Astrocyte (in vitro differentiated cells and primary cell): ENCODE measurements around the gene KIAA0408. TPM values are rescaled to one million over a fixed set of nuclear protein-coding genes. Genes with fewer than 3 reads are reported as not detected.

ENCODE experiments used
- DNase-seq: peaks from one replicate; pipeline ENCODE4 v3.0.0-alpha.2; 2010; ENCODE audit warnings: low read depth
- FAIRE-seq: peaks from 2 replicates; lab custom pipeline; 2011; peaks lifted over from hg19 to GRCh38; lab: Jason Lieb, UNC
- H2AFZ ChIP-seq: 2 replicates; pipeline ENCODE4 v1.6.0; 2012; ENCODE audit warnings: low read depth, low read length, inconsistent platforms
- H3K27ac ChIP-seq: 2 replicates; pipeline ENCODE4 v1.5.1; 2011; ENCODE audit warnings: low read depth, low read length, inconsistent platforms
- H3K27me3 ChIP-seq: 2 replicates; pipeline ENCODE4 v1.6.0; 2011; ENCODE audit warnings: low read length, inconsistent platforms; ENCODE audit not compliant: insufficient read depth
- H3K36me3 ChIP-seq: 2 replicates; pipeline ENCODE4 v1.5.1; 2011; ENCODE audit warnings: low read length, inconsistent platforms; ENCODE audit not compliant: insufficient read depth
- H3K4me1 ChIP-seq: 2 replicates; pipeline ENCODE4 v1.5.1; 2011; ENCODE audit warnings: low read length, inconsistent platforms; ENCODE audit not compliant: insufficient read depth
- H3K4me2 ChIP-seq: 2 replicates; pipeline ENCODE4 v1.6.0; 2012; ENCODE audit warnings: low read length, inconsistent platforms
- H3K4me3 ChIP-seq: 2 replicates; pipeline ENCODE4 v1.5.1; 2011; ENCODE audit warnings: low read depth, mild to moderate bottlenecking, low read length, inconsistent platforms; ENCODE audit not compliant: insufficient read depth
- H3K79me2 ChIP-seq: 2 replicates; pipeline ENCODE4 v1.6.0; 2012; ENCODE audit warnings: mild to moderate bottlenecking, low read length, inconsistent platforms; ENCODE audit not compliant: insufficient read depth
- H3K9ac ChIP-seq: 2 replicates; pipeline ENCODE4 v1.6.0; 2012; ENCODE audit warnings: mild to moderate bottlenecking, low read length, inconsistent platforms
- H3K9me3 ChIP-seq: 2 replicates; pipeline ENCODE4 v1.5.1; 2012; ENCODE audit warnings: low read depth, mild to moderate bottlenecking, low read length, inconsistent platforms; ENCODE audit not compliant: insufficient read depth
- H4K20me1 ChIP-seq: 2 replicates; pipeline ENCODE4 v1.6.0; 2012; ENCODE audit warnings: low read length, inconsistent platforms; ENCODE audit not compliant: insufficient read depth
- H3K27ac Mint-ChIP-seq: one replicate; pipeline ENCODE4 v1.8.0; 2021; ENCODE audit warnings: mild to moderate bottlenecking, mixed read lengths; ENCODE audit not compliant: unreplicated experiment
- H3K27me3 Mint-ChIP-seq: one replicate; pipeline ENCODE4 v1.8.0; 2021; ENCODE audit warnings: low read depth, mixed read lengths; ENCODE audit not compliant: unreplicated experiment
- H3K36me3 Mint-ChIP-seq: one replicate; pipeline ENCODE4 v1.8.0; 2021; ENCODE audit warnings: low read depth, mixed read lengths; ENCODE audit not compliant: unreplicated experiment
- H3K4me1 Mint-ChIP-seq: one replicate; pipeline ENCODE4 v1.8.0; 2021; ENCODE audit warnings: low read depth, mixed read lengths; ENCODE audit not compliant: unreplicated experiment
- H3K4me3 Mint-ChIP-seq: one replicate; pipeline ENCODE4 v1.8.0; 2021; ENCODE audit warnings: mild to moderate bottlenecking, moderate library complexity, mixed read lengths; ENCODE audit not compliant: unreplicated experiment
- H3K9me3 Mint-ChIP-seq: one replicate; pipeline ENCODE4 v1.8.0; 2021; ENCODE audit warnings: mild to moderate bottlenecking, mixed read lengths; ENCODE audit not compliant: unreplicated experiment
- EZH2 ChIP-seq: IDR thresholded peaks from 2 replicates; pipeline ENCODE4 v1.6.1; 2012; ENCODE audit warnings: mild to moderate bottlenecking, low read length, inconsistent platforms; ENCODE audit not compliant: insufficient read depth
- total RNA-seq: library from RNA; stranded (reverse); gene quantifications from 2 replicates; pipeline ENCODE4 v1.2.1, GENCODE V29; 2021
- TF ChIP-seq, protein P1 (sequence below): IDR thresholded peaks from 2 replicates; pipeline ENCODE4 v1.5.1; 2011; ENCODE audit warnings: low read depth, mild to moderate bottlenecking, inconsistent platforms, low read length, moderate library complexity; ENCODE audit not compliant: insufficient read depth

KIAA0408 gene
- total RNA-seq, 1 donor from 2014 or later = 19.6 TPM

DNA sequence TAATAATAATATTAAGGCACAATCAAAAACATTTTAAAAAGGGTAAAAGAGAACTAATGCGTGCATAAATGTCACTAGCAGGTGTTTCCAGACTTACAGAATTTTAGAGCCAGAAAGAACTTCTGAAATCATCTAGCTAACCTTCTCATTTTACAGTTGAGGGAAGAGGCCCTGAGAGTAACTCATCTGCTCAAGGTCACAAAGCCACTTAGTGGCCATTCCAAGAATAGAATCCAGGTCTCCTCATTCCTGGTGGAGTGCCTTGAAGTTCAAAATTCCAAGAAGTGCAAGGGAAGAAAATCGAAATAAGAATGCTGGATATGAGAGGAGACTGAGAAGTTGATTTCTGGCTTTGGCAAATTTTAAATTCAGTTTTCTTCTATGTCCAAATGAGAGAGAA lies 3.2 kb upstream of the KIAA0408 start:
- H3K9me3 ChIP-seq = no peaks in the 10 kb centered on the region
- no peaks in the 10 kb centered on the region for H3K36me3 ChIP-seq
- H2AFZ ChIP-seq = no peak overlapping the region
- Mint-ChIP-seq H3K4me3 (no peak overlapping the region), H3K27me3 (no peaks in the 10 kb centered on the region), H3K9me3 (no peaks in the 10 kb centered on the region), H3K27ac (no peak overlapping the region), H3K36me3 (peaks cover 2% of the 10 kb centered on the region), H3K4me1 (peaks cover 32% of the 10 kb centered on the region)
- H3K27ac ChIP-seq = no peak overlapping the region
- peaks cover 20% of the 10 kb centered on the region for H3K4me1 ChIP-seq
- H3K9ac ChIP-seq = no peak overlapping the region
- no peaks in the 10 kb centered on the region for H3K27me3 ChIP-seq
- H3K79me2 ChIP-seq = no peaks in the 10 kb centered on the region
- no peak for DNase-seq
- no peak overlapping the region for H3K4me3 ChIP-seq
- FAIRE-seq = no peak
- H4K20me1 ChIP-seq = peaks cover 7% of the 10 kb centered on the region
- H3K4me2 ChIP-seq = no peak overlapping the region
- TF ChIP-seq, protein P1, sequence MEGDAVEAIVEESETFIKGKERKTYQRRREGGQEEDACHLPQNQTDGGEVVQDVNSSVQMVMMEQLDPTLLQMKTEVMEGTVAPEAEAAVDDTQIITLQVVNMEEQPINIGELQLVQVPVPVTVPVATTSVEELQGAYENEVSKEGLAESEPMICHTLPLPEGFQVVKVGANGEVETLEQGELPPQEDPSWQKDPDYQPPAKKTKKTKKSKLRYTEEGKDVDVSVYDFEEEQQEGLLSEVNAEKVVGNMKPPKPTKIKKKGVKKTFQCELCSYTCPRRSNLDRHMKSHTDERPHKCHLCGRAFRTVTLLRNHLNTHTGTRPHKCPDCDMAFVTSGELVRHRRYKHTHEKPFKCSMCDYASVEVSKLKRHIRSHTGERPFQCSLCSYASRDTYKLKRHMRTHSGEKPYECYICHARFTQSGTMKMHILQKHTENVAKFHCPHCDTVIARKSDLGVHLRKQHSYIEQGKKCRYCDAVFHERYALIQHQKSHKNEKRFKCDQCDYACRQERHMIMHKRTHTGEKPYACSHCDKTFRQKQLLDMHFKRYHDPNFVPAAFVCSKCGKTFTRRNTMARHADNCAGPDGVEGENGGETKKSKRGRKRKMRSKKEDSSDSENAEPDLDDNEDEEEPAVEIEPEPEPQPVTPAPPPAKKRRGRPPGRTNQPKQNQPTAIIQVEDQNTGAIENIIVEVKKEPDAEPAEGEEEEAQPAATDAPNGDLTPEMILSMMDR = peak; percentile 10
- no peak for TF ChIP-seq EZH2

DNA sequence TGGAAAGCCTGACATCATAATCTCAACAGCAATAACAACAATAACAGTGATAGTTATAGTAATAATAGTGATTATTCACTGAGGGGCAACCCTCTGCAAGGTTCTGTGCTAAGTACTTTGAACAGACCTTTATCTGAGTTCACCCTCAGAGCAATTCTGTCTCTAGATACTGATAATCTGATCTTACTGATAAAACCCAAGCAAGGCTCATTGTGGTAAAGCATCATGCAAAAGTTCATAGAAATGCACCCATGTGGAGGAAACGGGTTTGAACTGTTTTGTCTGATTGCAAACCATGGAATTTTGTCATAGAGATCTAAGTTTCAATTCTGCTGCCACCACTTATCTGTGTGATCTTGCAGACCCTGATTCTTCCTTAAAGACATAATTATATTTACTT lies 1.3 kb upstream of the KIAA0408 start:
- H3K36me3 ChIP-seq = no peaks in the 10 kb centered on the region
- H3K9ac ChIP-seq = no peak overlapping the region
- FAIRE-seq = no peak
- H3K79me2 ChIP-seq = no peaks in the 10 kb centered on the region
- Mint-ChIP-seq H3K4me3 (no peak overlapping the region), H3K4me1 (peaks cover 33% of the 10 kb centered on the region), H3K9me3 (no peaks in the 10 kb centered on the region), H3K36me3 (peaks cover 4% of the 10 kb centered on the region), H3K27me3 (no peaks in the 10 kb centered on the region), H3K27ac (no peak overlapping the region)
- H2AFZ ChIP-seq = no peak overlapping the region
- H3K27me3 ChIP-seq = no peaks in the 10 kb centered on the region
- TF ChIP-seq EZH2 = no peak
- H4K20me1 ChIP-seq = peaks cover 7% of the 10 kb centered on the region
- no peak for DNase-seq
- no peak overlapping the region for H3K4me2 ChIP-seq
- no peak overlapping the region for H3K27ac ChIP-seq
- no peaks in the 10 kb centered on the region for H3K9me3 ChIP-seq
- no peak overlapping the region for H3K4me3 ChIP-seq
- peaks cover 19% of the 10 kb centered on the region for H3K4me1 ChIP-seq

DNA sequence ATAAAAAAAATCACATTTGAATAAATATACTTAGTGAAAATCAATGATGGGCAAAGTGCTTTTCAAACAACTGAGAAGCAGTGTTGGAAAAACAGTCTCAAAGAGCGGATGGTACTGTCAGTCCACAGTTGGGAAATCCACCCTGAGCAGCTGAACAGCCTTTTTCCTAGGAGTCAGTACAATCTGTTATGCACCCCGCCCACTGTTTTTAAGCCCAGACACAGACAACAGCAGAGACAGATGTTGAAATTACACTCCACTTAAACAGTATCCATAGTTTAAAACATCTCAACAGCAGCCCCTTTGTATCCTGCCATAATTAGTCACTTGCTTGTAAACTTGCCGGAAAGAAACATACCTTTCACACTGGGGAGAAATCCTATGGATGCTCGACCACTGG lies 372 bp downstream of the KIAA0408 start:
- peaks cover 1% of the 10 kb centered on the region for H4K20me1 ChIP-seq
- peak overlapping the region; percentile 71 for H3K27ac Mint-ChIP-seq
- TF ChIP-seq, protein P1 = no peak
- TF ChIP-seq EZH2 = no peak
- H3K9ac ChIP-seq = no peak overlapping the region
- H3K4me1 ChIP-seq = peaks cover 5% of the 10 kb centered on the region
- H3K27me3 ChIP-seq = no peaks in the 10 kb centered on the region
- no peak overlapping the region for H3K4me3 Mint-ChIP-seq
- no peaks in the 10 kb centered on the region for H3K9me3 Mint-ChIP-seq
- no peak overlapping the region for H3K4me3 ChIP-seq
- no peak overlapping the region for H2AFZ ChIP-seq
- no peaks in the 10 kb centered on the region for H3K79me2 ChIP-seq
- peak overlapping the region; percentile 23 for H3K4me2 ChIP-seq
- no peak for FAIRE-seq
- peak; percentile 27 for DNase-seq
- no peak overlapping the region for H3K27ac ChIP-seq
- H3K9me3 ChIP-seq = no peaks in the 10 kb centered on the region
- peaks cover 21% of the 10 kb centered on the region for H3K4me1 Mint-ChIP-seq
- H3K27me3 Mint-ChIP-seq = no peaks in the 10 kb centered on the region
- H3K36me3 ChIP-seq = no peaks in the 10 kb centered on the region
- peaks cover 2% of the 10 kb centered on the region for H3K36me3 Mint-ChIP-seq
